Thoracic aorta (tissue), 2 donors: Measurements from ENCODE around the gene C1QTNF6. TPM values are rescaled to one million over a fixed set of nuclear protein-coding genes. Genes with fewer than 3 reads are reported as not detected.

Experiments used
- ATAC-seq: fragments of 150-250 bp; one replicate; pipeline ENCODE4 v1.8.0; 2017; ENCODE audit warnings: low read depth; ENCODE audit not compliant: insufficient number of reproducible peaks, low FRiP score
- DNase-seq: peaks from one replicate; pipeline ENCODE4 v3.0.0-alpha.2; 2020; ENCODE audit warnings: low spot score
- H3K27ac ChIP-seq, 2 donors: fragments of 200-600 bp; sonication (generic); 1 replicate in 1 of 2; 2 replicates in 1 of 2; pipeline ENCODE4 v1.5.1; 2016; ENCODE audit warnings: mild to moderate bottlenecking in 2 of 2, moderate library complexity in 2 of 2
- H3K27me3 ChIP-seq: fragments of 200-600 bp; sonication (generic); replicated peaks from 2 replicates; pipeline ENCODE4 v1.6.0; 2016; ENCODE audit warnings: mild to moderate bottlenecking; ENCODE audit not compliant: insufficient read depth
- H3K36me3 ChIP-seq: fragments of 200-600 bp; sonication (generic); one replicate; pipeline ENCODE4 v1.5.1; 2016
- H3K4me1 ChIP-seq, 2 donors: fragments of 200-600 bp; sonication (generic); 1 replicate in 1 of 2; 2 replicates in 1 of 2; pipeline versions ENCODE4 v1.5.1 to v1.6.0; 2016; ENCODE audit warnings: low read depth in 2 of 2, mild to moderate bottlenecking in 1 of 2; ENCODE audit not compliant: control insufficient read depth in 1 of 2
- H3K4me3 ChIP-seq: fragments of 200-600 bp; sonication (generic); 2 replicates; pipeline ENCODE4 v1.5.1; 2016; ENCODE audit warnings: mild to moderate bottlenecking
- H3K9me3 ChIP-seq: fragments of 200-600 bp; sonication (generic); 2 replicates; pipeline ENCODE4 v1.5.1; 2016
- CTCF ChIP-seq: fragments of 200-600 bp; sonication (generic); IDR thresholded peaks from one replicate; pipeline ENCODE4 v1.5.1; 2019; ENCODE audit warnings: antibody characterized with exemption
- total RNA-seq, 2 donors: library from RNA; depleted of rRNA; stranded (reverse); fragments of >200 nt; gene quantifications; one replicate each; pipeline versions ENCODE4 v1.1.0 to v1.2.3, GENCODE V29; 2016

The C1QTNF6 gene
- total RNA-seq, 2 donors from 2014 or later, result 1.9 to 2.1 TPM

- H3K36me3 ChIP-seq, result no peaks in the 10 kb centered on the region
- DNase-seq, result no peak
- no peaks in the 10 kb centered on the region for H3K4me1 ChIP-seq
- TF ChIP-seq CTCF, result no peak
- no peak overlapping the region for H3K4me3 ChIP-seq
- no peak overlapping the region for H3K27ac ChIP-seq
- H3K9me3 ChIP-seq, result no peaks in the 10 kb centered on the region
- H3K27me3 ChIP-seq, result no peaks in the 10 kb centered on the region
- no peak for ATAC-seq
Measured at GRCh38 chr22:37141971-37142370, 46.1 kb downstream of the C1QTNF6 start.

GRCh38 chr22:37141476-37141875, 46.6 kb downstream of the C1QTNF6 start:
- H3K27ac ChIP-seq, result no peak overlapping the region
- H3K4me1 ChIP-seq, result no peaks in the 10 kb centered on the region
- no peak for DNase-seq
- no peaks in the 10 kb centered on the region for H3K36me3 ChIP-seq
- no peaks in the 10 kb centered on the region for H3K27me3 ChIP-seq
- no peak overlapping the region for H3K4me3 ChIP-seq
- TF ChIP-seq CTCF, result no peak
- no peak for ATAC-seq
- no peaks in the 10 kb centered on the region for H3K9me3 ChIP-seq

- ATAC-seq, result no peak
- no peaks in the 10 kb centered on the region for H3K27me3 ChIP-seq
- no peak for DNase-seq
- no peaks in the 10 kb centered on the region for H3K36me3 ChIP-seq
- no peak overlapping the region for H3K27ac ChIP-seq
- no peak for TF ChIP-seq CTCF
- no peaks in the 10 kb centered on the region for H3K9me3 ChIP-seq
- no peaks in the 10 kb centered on the region for H3K4me1 ChIP-seq
- H3K4me3 ChIP-seq, result no peak overlapping the region
Measured at GRCh38 chr22:37140686-37141323, 47.2 kb downstream of the C1QTNF6 start.

- Histone ChIP-seq H3K9me3 (no peaks in the 10 kb centered on the region), H3K36me3 (no peaks in the 10 kb centered on the region), H3K4me1 (no peaks in the 10 kb centered on the region), H3K27ac (no peak overlapping the region), H3K4me3 (no peak overlapping the region), H3K27me3 (no peaks in the 10 kb centered on the region)
- ATAC-seq, result no peak
- DNase-seq, result no peak
- no peak for TF ChIP-seq CTCF
Measured at GRCh38 chr22:37139762-37140161, 48.3 kb downstream of the C1QTNF6 start.

- Histone ChIP-seq H3K36me3 (no peaks in the 10 kb centered on the region), H3K4me3 (no peak overlapping the region), H3K4me1 (no peaks in the 10 kb centered on the region), H3K27me3 (no peaks in the 10 kb centered on the region), H3K9me3 (no peaks in the 10 kb centered on the region), H3K27ac (no peak overlapping the region)
- TF ChIP-seq CTCF, result no peak
- ATAC-seq, result no peak
- no peak for DNase-seq
Measured at GRCh38 chr22:37138849-37139561, 49.0 kb downstream of the C1QTNF6 start.
